Subcutaneous abdominal adipose tissue (tissue), 5 donors: ENCODE measurements around the gene CDC42EP3.

Experiments
- H3K27ac ChIP-seq: one replicate; pipeline ENCODE4 v1.7.0; 2013; ENCODE audit warnings: low read depth, mild to moderate bottlenecking, inconsistent platforms, low read length, moderate library complexity
- H3K27me3 ChIP-seq, 5 donors: one replicate each; pipeline ENCODE4 v1.7.0; 2013; ENCODE audit warnings: low read length in 5 of 5, inconsistent platforms in 1 of 5; ENCODE audit not compliant: control insufficient read depth in 5 of 5, insufficient read depth in 4 of 5
- H3K36me3 ChIP-seq, 5 donors: one replicate each; pipeline ENCODE4 v1.7.0; 2013; ENCODE audit warnings: low read length in 5 of 5; ENCODE audit not compliant: control insufficient read depth in 5 of 5, insufficient read depth in 5 of 5
- H3K4me1 ChIP-seq, 5 donors: one replicate each; pipeline ENCODE4 v1.7.0; 2013; ENCODE audit warnings: low read length in 5 of 5, mild to moderate bottlenecking in 3 of 5, moderate library complexity in 1 of 5; ENCODE audit not compliant: control insufficient read depth in 5 of 5, insufficient read depth in 5 of 5
- H3K4me3 ChIP-seq, 5 donors: one replicate each; pipeline ENCODE4 v1.7.0; 2013; ENCODE audit warnings: low read length in 5 of 5, low read depth in 1 of 5
- H3K9ac ChIP-seq, 5 donors: one replicate each; pipeline ENCODE4 v1.7.0; 2013; ENCODE audit warnings: low read length in 5 of 5, mild to moderate bottlenecking in 4 of 5, moderate library complexity in 3 of 5
- H3K9me3 ChIP-seq, 5 donors: one replicate each; pipeline ENCODE4 v1.7.0; 2013; ENCODE audit warnings: low read length in 5 of 5; ENCODE audit not compliant: control insufficient read depth in 5 of 5
- donor health status: healthy.
- donor health status: healthy.
- donor health status: healthy.
- donor health status: healthy.
- donor health status: healthy.

The CDC42EP3 gene

GRCh38 chr2:37614061-37614738 lies 57.2 kb downstream of the CDC42EP3 start:
- peaks cover 3 to 37% (median 28%) of the 10 kb centered on the region in 5 donors for H3K4me1 ChIP-seq
- H3K9ac ChIP-seq = no peak overlapping the region
- H3K27ac ChIP-seq = no peak overlapping the region
- no peak overlapping the region for H3K4me3 ChIP-seq
- H3K9me3 ChIP-seq = no peaks in the 10 kb centered on the region
- H3K27me3 ChIP-seq = no peaks in the 10 kb centered on the region
- H3K36me3 ChIP-seq = no peaks in the 10 kb centered on the region

GRCh38 chr2:37612382-37612781 lies 59.1 kb downstream of the CDC42EP3 start:
- Histone ChIP-seq H3K36me3 (no peaks in the 10 kb centered on the region), H3K9ac (no peak overlapping the region), H3K4me3 (no peak overlapping the region), H3K27me3 (no peaks in the 10 kb centered on the region), H3K4me1 (peaks cover 3 to 37% (median 28%) of the 10 kb centered on the region in 5 donors), H3K27ac (no peak overlapping the region), H3K9me3 (no peaks in the 10 kb centered on the region)

- Histone ChIP-seq H3K4me3 (no peak overlapping the region), H3K9me3 (peaks cover 0 to 3% (median 0%) of the 10 kb centered on the region in 5 donors), H3K27me3 (no peaks in the 10 kb centered on the region), H3K36me3 (no peaks in the 10 kb centered on the region), H3K4me1 (peaks cover 1 to 27% (median 25%) of the 10 kb centered on the region in 5 donors), H3K27ac (no peak overlapping the region), H3K9ac (no peak overlapping the region)
These were observed 60.7 kb downstream of the CDC42EP3 start for GRCh38 chr2:37610638-37611289.

GRCh38 chr2:37609782-37610181 lies 61.7 kb downstream of the CDC42EP3 start:
- Histone ChIP-seq H3K9me3 (peaks cover 0 to 3% (median 0%) of the 10 kb centered on the region in 5 donors), H3K36me3 (no peaks in the 10 kb centered on the region), H3K4me1 (peaks cover 0 to 27% (median 24%) of the 10 kb centered on the region in 5 donors), H3K4me3 (no peak overlapping the region), H3K27me3 (no peaks in the 10 kb centered on the region), H3K9ac (no peak overlapping the region), H3K27ac (no peak overlapping the region)

- H3K9ac ChIP-seq = no peak overlapping the region
- no peaks in the 10 kb centered on the region for H3K36me3 ChIP-seq
- H3K27me3 ChIP-seq = no peaks in the 10 kb centered on the region
- no peaks in the 10 kb centered on the region for H3K4me1 ChIP-seq
- H3K27ac ChIP-seq = no peak overlapping the region
- peaks cover 0 to 3% (median 0%) of the 10 kb centered on the region in 5 donors for H3K9me3 ChIP-seq
- no peak overlapping the region for H3K4me3 ChIP-seq
These were observed 66.7 kb downstream of the CDC42EP3 start for GRCh38 chr2:37604716-37605115.

- H3K4me3 ChIP-seq = no peak overlapping the region
- no peak overlapping the region for H3K27ac ChIP-seq
- H3K36me3 ChIP-seq = no peaks in the 10 kb centered on the region
These were observed 68.7 kb downstream of the CDC42EP3 start for GRCh38 chr2:37602702-37603101.

GRCh38 chr2:37602040-37602439 lies 69.4 kb downstream of the CDC42EP3 start:
- H3K4me1 ChIP-seq = no peaks in the 10 kb centered on the region
- H3K9ac ChIP-seq = no peak overlapping the region
- H3K27me3 ChIP-seq = no peaks in the 10 kb centered on the region
- no peak overlapping the region for H3K27ac ChIP-seq
- no peak overlapping the region for H3K4me3 ChIP-seq
- no peaks in the 10 kb centered on the region for H3K36me3 ChIP-seq
- H3K9me3 ChIP-seq = peaks cover 0 to 3% (median 0%) of the 10 kb centered on the region in 5 donors

More at GRCh38 chr2:37602702-37603101, 68.7 kb downstream of the CDC42EP3 start:
- H3K4me1 ChIP-seq = no peaks in the 10 kb centered on the region
- peaks cover 0 to 3% (median 0%) of the 10 kb centered on the region in 5 donors for H3K9me3 ChIP-seq
- H3K27me3 ChIP-seq = no peaks in the 10 kb centered on the region
- no peak overlapping the region for H3K9ac ChIP-seq

GRCh38 chr2:37601569-37601968 lies 69.9 kb downstream of the CDC42EP3 start:
- Histone ChIP-seq H3K27me3 (no peaks in the 10 kb centered on the region), H3K4me1 (no peaks in the 10 kb centered on the region), H3K27ac (no peak overlapping the region), H3K9ac (no peak overlapping the region), H3K9me3 (peaks cover 0 to 3% (median 0%) of the 10 kb centered on the region in 5 donors), H3K36me3 (no peaks in the 10 kb centered on the region), H3K4me3 (no peak overlapping the region)

- Histone ChIP-seq H3K9ac (no peak overlapping the region), H3K36me3 (no peaks in the 10 kb centered on the region), H3K27ac (no peak overlapping the region), H3K4me1 (no peaks in the 10 kb centered on the region), H3K9me3 (no peaks in the 10 kb centered on the region), H3K27me3 (no peaks in the 10 kb centered on the region), H3K4me3 (no peak overlapping the region)
These were observed 70.7 kb downstream of the CDC42EP3 start for GRCh38 chr2:37600735-37601134.

- no peak overlapping the region for H3K27ac ChIP-seq
- H3K9ac ChIP-seq = no peak overlapping the region
These were observed 71.5 kb downstream of the CDC42EP3 start for GRCh38 chr2:37599688-37600525.

More at GRCh38 chr2:37599688-37600525, 71.5 kb downstream of the CDC42EP3 start:
- H3K27me3 ChIP-seq = no peaks in the 10 kb centered on the region
- no peaks in the 10 kb centered on the region for H3K9me3 ChIP-seq
- no peaks in the 10 kb centered on the region for H3K4me1 ChIP-seq
- no peak overlapping the region for H3K4me3 ChIP-seq
- H3K36me3 ChIP-seq = no peaks in the 10 kb centered on the region
